HepG2 (cell line): ENCODE results near the gene MARK2. TPM values are rescaled to one million over a fixed set of nuclear protein-coding genes. Genes with fewer than 3 reads are reported as not detected.

ENCODE experiments used
- ATAC-seq: fragments of 200-7000 bp; cut with Tn5 transposase; 3 replicates; pipeline ENCODE4 v1.9.1; 2020; ENCODE audit warnings: mild to moderate bottlenecking, moderate library complexity
- BruUV-seq: library from RNA; stranded (reverse); fragments of 400-500 nt; replicated peaks from 2 replicates; lab custom pipeline; 2021; lab: Mats Ljungman, UMichigan
- CTCF ChIA-PET: fragments of 300-600 bp; formaldehyde crosslinking; extraction: SDS; loops from one replicate; lab custom pipeline; 2021; ENCODE audit warnings: low total read pairs, inconsistent platforms, low intra/inter-chr PET ratio; lab: Yijun Ruan, JAX
- POLR2A ChIA-PET: fragments of 350-600 bp; sonication (Branson Sonifier 250); formaldehyde crosslinking; loops from one replicate; lab custom pipeline; 2020; ENCODE audit warnings: antibody characterized with exemption, inconsistent platforms; lab: Yijun Ruan, JAX
- DNase-seq: peaks from one replicate; pipeline ENCODE4 v3.0.0-alpha.2; 2015; ENCODE audit warnings: low spot score
- FAIRE-seq: peaks from 3 replicates; lab custom pipeline; 2011; peaks lifted over from hg19 to GRCh38; lab: Jason Lieb, UNC
- H2AFZ ChIP-seq: one replicate; pipeline ENCODE4 v1.6.1; 2011; ENCODE audit warnings: low read length, inconsistent platforms
- H3K27ac ChIP-seq: fragments of 300-600 bp; 3 replicates; pipeline ENCODE4 v1.8.0; 2011; ENCODE audit warnings: mixed run types, mild to moderate bottlenecking, mixed read lengths, low read length, inconsistent platforms; ENCODE audit not compliant: insufficient read depth; ENCODE audit errors: extremely low read length
- H3K27me3 ChIP-seq, 2 experiments: fragments of 200-600 bp in 1 of 2; 2 replicates in 1 of 2; 3 replicates in 1 of 2; pipeline versions ENCODE4 v1.6.0 to v1.8.0; 2011; ENCODE audit warnings: low read length in 2 of 2, mild to moderate bottlenecking in 2 of 2, moderate library complexity in 2 of 2, inconsistent platforms in 1 of 2; ENCODE audit not compliant: insufficient read depth in 2 of 2, control insufficient read depth in 1 of 2
- H3K36me3 ChIP-seq, 2 experiments: fragments of 200-600 bp in 1 of 2; replicated peaks in 1 of 2; 2 replicates in 1 of 2; 3 replicates in 1 of 2; pipeline versions ENCODE4 v1.5.1 to v1.8.0; 2011; ENCODE audit warnings: low read length in 2 of 2, inconsistent platforms in 1 of 2; ENCODE audit not compliant: insufficient read depth in 2 of 2, control insufficient read depth in 1 of 2
- H3K4me1 ChIP-seq: 2 replicates; pipeline ENCODE4 v1.5.1; 2012; ENCODE audit warnings: low read length, inconsistent platforms; ENCODE audit not compliant: insufficient read depth
- H3K4me2 ChIP-seq: 2 replicates; pipeline ENCODE4 v1.6.0; 2011; ENCODE audit warnings: low read depth, low read length, inconsistent platforms
- H3K4me3 ChIP-seq, 3 experiments: fragments of 200-600 bp in 1 of 3; sonication (generic), shearing (Covaris generic) in 1 of 3; replicated peaks in 1 of 3; 2 replicates each; pipeline ENCODE4 v1.5.1; 2011 to 2016; ENCODE audit warnings: low read length in 3 of 3, inconsistent platforms in 2 of 3, low read depth in 2 of 3, mild to moderate bottlenecking in 2 of 3, control low read depth in 1 of 3, mixed read lengths in 1 of 3; ENCODE audit not compliant: insufficient read depth in 1 of 3
- H3K79me2 ChIP-seq: one replicate; pipeline ENCODE4 v1.6.1; 2011; ENCODE audit warnings: low read length, inconsistent platforms; ENCODE audit not compliant: insufficient read depth
- H3K9ac ChIP-seq: 2 replicates; pipeline ENCODE4 v1.6.0; 2011; ENCODE audit warnings: mild to moderate bottlenecking, low read depth, low read length, inconsistent platforms; ENCODE audit not compliant: insufficient read depth
- H3K9me3 ChIP-seq: 2 replicates; pipeline ENCODE4 v1.5.1; 2012; ENCODE audit warnings: mild to moderate bottlenecking, low read length
- H4K20me1 ChIP-seq: 2 replicates; pipeline ENCODE4 v1.6.0; 2011; ENCODE audit warnings: inconsistent platforms, mild to moderate bottlenecking, low read length, moderate library complexity; ENCODE audit not compliant: insufficient read depth
- FOXM1 ChIP-seq: sonication (generic); formaldehyde crosslinking; IDR thresholded peaks from 2 replicates; pipeline ENCODE4 v1.5.0; 2020; ENCODE audit warnings: missing genetic modification reagents
- HMGXB3 ChIP-seq: sonication (generic); formaldehyde crosslinking; IDR thresholded peaks from 2 replicates; pipeline ENCODE4 v1.4.0; 2020; ENCODE audit warnings: missing genetic modification reagents, borderline replicate concordance
- SRSF9 ChIP-seq: fragments of 200-400 bp; formaldehyde crosslinking; IDR thresholded peaks from 2 replicates; pipeline ENCODE4 v1.6.1; 2018; ENCODE audit warnings: borderline replicate concordance, mild to moderate bottlenecking, low read depth, low read length; ENCODE audit not compliant: insufficient read depth, poor library complexity, severe bottlenecking
- ZNF496 ChIP-seq: sonication (generic); formaldehyde crosslinking; IDR thresholded peaks from 2 replicates; pipeline ENCODE4 v1.8.1; 2023; ENCODE audit warnings: mild to moderate bottlenecking, moderate library complexity, missing genetic modification reagents; ENCODE audit not compliant: insufficient replicate concordance
- ZNF501 ChIP-seq: sonication (generic); formaldehyde crosslinking; IDR thresholded peaks from 2 replicates; pipeline ENCODE4 v1.5.1; 2020; ENCODE audit warnings: mild to moderate bottlenecking, moderate library complexity, missing genetic modification reagents
- ZNF510 ChIP-seq: sonication (generic); formaldehyde crosslinking; IDR thresholded peaks from 2 replicates; pipeline ENCODE4 v1.4.0; 2020; ENCODE audit warnings: low read depth, mild to moderate bottlenecking, missing genetic modification reagents
- ZNF619 ChIP-seq: sonication (generic); formaldehyde crosslinking; IDR thresholded peaks from 2 replicates; pipeline ENCODE4 v1.4.0; 2020; ENCODE audit warnings: mild to moderate bottlenecking, missing genetic modification reagents
- ZNF720 ChIP-seq: sonication (generic); formaldehyde crosslinking; IDR thresholded peaks from 2 replicates; pipeline ENCODE4 v1.4.0; 2020; ENCODE audit warnings: missing genetic modification reagents
- ZSCAN22 ChIP-seq: sonication (generic); formaldehyde crosslinking; IDR thresholded peaks from 2 replicates; pipeline ENCODE4 v1.4.0; 2020; ENCODE audit warnings: mild to moderate bottlenecking, missing genetic modification reagents
- WGBS: methylation state at CpG from one replicate; pipeline ENCODE4 v1.1.6; 2017; ENCODE audit warnings: low lambda C conversion rate; 5-methylcytosine and 5-hydroxymethylcytosine counted together
- in situ Hi-C: cut with HindIII; loops from 2 replicates; pipeline ENCODE4 v1.10.0; 2017; ENCODE audit warnings: low pct_unique_long_range_greater_than_20kb; ENCODE audit not compliant: extremely low pct_ligation_motif_present
- intact Hi-C: fragments of 100-400 bp; cut with micrococcal nuclease; formaldehyde crosslinking; loops from one replicate; pipeline ENCODE4 v1.10.0; 2022; ENCODE audit not compliant: unreplicated experiment
- polyA plus RNA-seq, 8 experiments: library from polyadenylated mRNA; depleted of rRNA in 3 of 8; stranded (reverse) in 7 of 8; unstranded in 1 of 8; fragments of >200 nt; fragmentation: Illumina TruSeq in 4 of 8; extraction: Trizol in 4 of 8; gene quantifications; 2 replicates each; pipeline versions ENCODE4 v1.2.1 to v1.2.3, GENCODE V29; 2011 to 2016; ENCODE audit warnings: low read depth in 4 of 8, missing spikeins in 1 of 8, mixed read lengths in 1 of 8; ENCODE audit not compliant: insufficient read depth in 1 of 8
- total RNA-seq, 5 experiments: library from RNA; depleted of rRNA; stranded (reverse); fragments of >200 nt; fragmentation: Illumina TruSeq; extraction: Trizol; gene quantifications; 2 replicates each; pipeline ENCODE4 v1.2.3, GENCODE V29; 2016; ENCODE audit warnings: low read depth in 1 of 5

The MARK2 gene
- total and polyA plus RNA-seq, 2 of the 13 experiments (the other 11 are each of a cell fraction or from before 2014, with no cell fraction given) = 13.5 to 13.9 TPM

- WGBS = 88% methylated on average over 6 of the region's 6 CpGs
- no peaks in the 10 kb centered on the region for H3K4me1 ChIP-seq
Measured at GRCh38 chr11:63907063-63907462, 68.2 kb downstream of the MARK2 start.

More at GRCh38 chr11:63907063-63907462, 68.2 kb downstream of the MARK2 start:
- ChIA-PET POLR2A (interaction anchor here (0.9 to 1.3 kb wide), 3 partner anchors 10 to 68 kb away, joined by 3 to 5 read pairs (median 3); partner anchors contain the start of genes MARK2 and RCOR2), CTCF (interaction anchor here (1.7 kb wide), 1 partner anchor 70 kb away, joined by 9 read pairs; no protein-coding TSS in a partner anchor)
- no TSS peak for BruUV-seq
- no peaks in the 10 kb centered on the region for H3K27me3 ChIP-seq
- no peaks in the 10 kb centered on the region for H3K79me2 ChIP-seq
- no peak overlapping the region for H3K4me2 ChIP-seq
- intact Hi-C loops (loop anchor here (10.0 kb wide), 1 partner anchor 142 kb away; the partner anchor contains the start of gene ZFTA), in situ Hi-C loops (no loop called here)
- TF ChIP-seq ZSCAN22 (CRISPR knock-in tag) (no peak), ZNF619 (CRISPR knock-in tag) (no peak), ZNF720 (CRISPR knock-in tag) (no peak), SRSF9 (no peak), HMGXB3 (CRISPR knock-in tag) (no peak), FOXM1 (no peak), ZNF501 (no peak), ZNF496 (CRISPR knock-in tag) (no peak), ZNF510 (CRISPR knock-in tag) (no peak)
- H2AFZ ChIP-seq = no peak overlapping the region
- H3K27ac ChIP-seq = no peak overlapping the region
- no peaks in the 10 kb centered on the region for H3K9me3 ChIP-seq
- no peak overlapping the region for H3K4me3 ChIP-seq
- no peak for FAIRE-seq
- H3K9ac ChIP-seq = no peak overlapping the region
- H3K36me3 ChIP-seq = peaks cover 24 to 44% of the 10 kb centered on the region in 2 experiments
- H4K20me1 ChIP-seq = no peaks in the 10 kb centered on the region
- DNase-seq = no peak
- no peak for ATAC-seq
